Lower leg skin (tissue), 4 donors: ENCODE data around the gene CDS1. TPM values are rescaled to one million over a fixed set of nuclear protein-coding genes. Genes with fewer than 3 reads are reported as not detected.
"Not testable (repeated sequence)": the region's sequence is repeated elsewhere in the genome, so short reads cannot be mapped to it uniquely, and the experiment has no call there.

Source experiments
- DNase-seq, 2 donors: peaks; one replicate each; pipeline ENCODE4 v3.0.0-alpha.2; 2019; ENCODE audit warnings: low spot score in 2 of 2
- H3K4me3 ChIP-seq: fragments of 200-600 bp; sonication (generic); 2 replicates; pipeline ENCODE4 v1.5.1; 2017; ENCODE audit warnings: mild to moderate bottlenecking, low read depth; ENCODE audit not compliant: poor library complexity, severe bottlenecking
- CTCF ChIP-seq, 3 donors: fragments of 450-650 bp; IDR thresholded peaks; one replicate each; pipeline ENCODE4 v1.5.1; 2016; ENCODE audit warnings: antibody characterized with exemption in 3 of 3, mild to moderate bottlenecking in 3 of 3, moderate library complexity in 2 of 3
- POLR2A ChIP-seq, 2 donors: fragments of 450-650 bp; IDR thresholded peaks; one replicate each; pipeline ENCODE4 v1.6.1; 2016 to 2017; ENCODE audit warnings: antibody characterized with exemption in 2 of 2, mild to moderate bottlenecking in 1 of 2, moderate library complexity in 1 of 2
- WGBS, 2 donors: methylation state at CpG; one replicate each; pipeline ENCODE4 v1.1.5; 2018; 5-methylcytosine and 5-hydroxymethylcytosine counted together
- intact Hi-C: fragments of 100-400 bp; cut with DNase I; formaldehyde crosslinking; loops from one replicate; pipeline ENCODE4 v1.15.0; 2023; ENCODE audit warnings: low total_unique reads
- total RNA-seq, 4 donors: library from RNA; depleted of rRNA; stranded (reverse); fragments of >200 nt; gene quantifications; one replicate each; pipeline ENCODE4 v1.1.0, GENCODE V29; 2016

Gene CDS1
- 10 to 100 TPM; 29.3 to 35.8 (median 32.3) TPM for total RNA-seq

- 0 to 1% methylated on average over 50 to 55 of the region's 88 CpGs for WGBS, 2 donors
- peak within 1 kb of the TSS; percentile 60 for H3K4me3 ChIP-seq
- intact Hi-C loops: no loop called here
- DNase-seq: peak; percentile 30 to 89
- no peak for TF ChIP-seq POLR2A (IDR thresholded peaks at IDR 0.05)
- TF ChIP-seq CTCF (IDR thresholded peaks at IDR 0.05): no peak
Observed at GRCh38 chr4:84582988-84583875, at the start of gene CDS1. Gene CDS1, plus strand, starts transcription at chr4:84583127. Its CDS starts 275 bp downstream, at chr4:84583402.

- WGBS, 2 donors: 94 to 100% methylated on average over 2 of the region's 2 CpGs
Observed at GRCh38 chr4:84535901-84536300, 47.0 kb upstream of the CDS1 start.

DNA sequence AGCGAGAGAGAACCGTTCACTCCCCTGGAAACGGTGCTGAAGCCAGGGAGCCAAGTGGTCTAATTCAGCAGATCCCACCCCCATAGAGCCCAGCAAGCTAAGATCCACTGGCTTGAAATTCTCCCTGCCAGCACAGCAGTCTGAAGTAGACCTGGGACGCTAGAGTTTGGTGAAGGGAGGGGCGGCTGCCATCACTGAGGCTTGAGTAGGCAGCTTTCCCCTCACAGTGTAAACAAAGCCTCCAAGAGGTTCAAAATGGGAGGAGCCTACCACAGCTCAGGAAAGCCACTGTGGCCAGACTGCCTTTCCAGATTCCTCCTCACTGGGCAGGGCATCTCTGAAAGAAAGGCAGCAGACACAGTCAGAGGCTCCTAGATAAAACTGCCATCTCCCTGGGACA lies 37.8 kb upstream of the CDS1 start:
- intact Hi-C loops: no loop called here
- WGBS, 2 donors: 72 to 82% methylated on average over 5 of the region's 5 CpGs
- TF ChIP-seq CTCF (IDR thresholded peaks at IDR 0.05): no peak
- TF ChIP-seq POLR2A (IDR thresholded peaks at IDR 0.05): no peak
- DNase-seq: no peak
- no peak overlapping the region for H3K4me3 ChIP-seq

More at GRCh38 chr4:84535901-84536300, 47.0 kb upstream of the CDS1 start:
- no peak for TF ChIP-seq POLR2A (IDR thresholded peaks at IDR 0.05)
- TF ChIP-seq CTCF (IDR thresholded peaks at IDR 0.05): no peak
- intact Hi-C loops: no loop called here
- DNase-seq: no peak
- no peak overlapping the region for H3K4me3 ChIP-seq

- intact Hi-C loops: no loop called here
- H3K4me3 ChIP-seq: no peak overlapping the region
- WGBS, 2 donors: 72 to 80% methylated on average over 3 of the region's 3 CpGs
- no peak for DNase-seq
- TF ChIP-seq CTCF (IDR thresholded peaks at IDR 0.05): no peak
- TF ChIP-seq POLR2A (IDR thresholded peaks at IDR 0.05): no peak
Observed at GRCh38 chr4:84547211-84547610, 35.7 kb upstream of the CDS1 start.

GRCh38 chr4:84549191-84549590 lies 33.7 kb upstream of the CDS1 start:
- intact Hi-C loops, DNase-seq, H3K4me3 ChIP-seq: not testable (repeated sequence)
- 83 to 90% methylated on average over 6 of the region's 6 CpGs for WGBS, 2 donors

- WGBS, 2 donors: 96 to 98% methylated on average over 5 of the region's 5 CpGs
- intact Hi-C loops: no loop called here
Observed at GRCh38 chr4:84562156-84562555, 20.8 kb upstream of the CDS1 start.

More at GRCh38 chr4:84562156-84562555, 20.8 kb upstream of the CDS1 start:
- no peak overlapping the region for H3K4me3 ChIP-seq
- TF ChIP-seq POLR2A (IDR thresholded peaks at IDR 0.05) (no peak), CTCF (IDR thresholded peaks at IDR 0.05) (no peak)
- no peak for DNase-seq
